Heart left ventricle (tissue), 13 donors: ENCODE results near the gene CSF1.

Experiments used
- POLR2A ChIP-seq, 2 donors: fragments of 450-650 bp; IDR thresholded peaks; one replicate each; pipeline ENCODE4 v1.6.1; 2017; ENCODE audit warnings: antibody characterized with exemption in 2 of 2, mild to moderate bottlenecking in 2 of 2, moderate library complexity in 2 of 2
- TF ChIP-seq, protein P1 (sequence below), 12 donors: fragments of 200-600 bp; sonication (generic) in 4 of 12; IDR thresholded peaks; one replicate each; pipeline versions ENCODE4 v1.5.0 to v1.8.0; 2018 to 2022; ENCODE audit warnings: antibody characterized with exemption in 12 of 12, mild to moderate bottlenecking in 5 of 12
- donor health status: ischemic (EF 13 %, LVEDD 7.1; RV severe dilation, severe dysfunction).
- donor health status: DM: no; HTN: yes; CAD: no.
- donor health status: DM: no; HTN: no; CAD: no.
- donor health status: ischemic (EF 25% LVEDD 6.9; RV normal size, moderate dysfunction).
- donor health status: ischemic (EF 25% LVEDD 5.7; RV mildly dilated, moderate dysfunction).
- donor health status: ischemic (EF 35%, LVEDD 5.7; RV mildly dilated, moderate dysfunction).
- donor health status: nonischemic (EF 11% LVEDD 7.7; RV severe dilation, severe dysfunction).
- donor health status: DM: yes; HTN: yes; CAD: no.
- donor health status: PGD.
- donor health status: ischemic (EF 29% LVEDD 5.4; RV normal size, mild dysfunction).
- donor health status: nonischemic (EF 23%, LVEDD 6.1; RV moderate dilation, normal function).

DNA sequence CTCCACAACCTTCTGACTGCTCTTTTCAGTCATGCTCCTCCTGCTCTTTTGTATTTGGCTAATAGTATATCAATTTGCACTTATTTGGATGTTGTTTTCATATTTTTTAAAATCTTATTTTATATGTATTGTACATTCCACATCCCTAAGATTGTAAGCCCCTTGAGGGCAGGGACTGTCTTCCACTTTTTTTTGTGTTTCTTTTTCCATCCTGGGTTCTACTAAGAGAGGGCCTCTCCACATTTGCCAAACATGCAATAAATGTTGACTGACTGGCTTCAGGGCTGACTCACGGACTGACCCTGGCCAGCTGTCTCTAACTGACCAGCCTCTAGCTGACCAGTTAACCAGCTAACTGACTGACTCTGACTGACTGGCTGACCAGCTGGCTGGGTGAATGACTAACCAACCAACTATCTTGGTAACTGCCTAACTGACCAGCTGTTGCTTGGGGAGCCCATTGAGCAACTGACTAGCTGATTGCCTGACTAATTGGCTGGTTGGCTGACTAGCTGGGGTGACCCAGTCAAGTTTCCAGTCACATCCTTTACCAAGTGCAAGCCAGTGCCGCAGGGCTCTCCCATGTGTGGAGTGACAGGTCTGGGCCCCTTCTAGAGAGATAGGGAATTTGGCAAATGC lies 16.1 kb downstream of the CSF1 start:
- TF ChIP-seq, protein P1, sequence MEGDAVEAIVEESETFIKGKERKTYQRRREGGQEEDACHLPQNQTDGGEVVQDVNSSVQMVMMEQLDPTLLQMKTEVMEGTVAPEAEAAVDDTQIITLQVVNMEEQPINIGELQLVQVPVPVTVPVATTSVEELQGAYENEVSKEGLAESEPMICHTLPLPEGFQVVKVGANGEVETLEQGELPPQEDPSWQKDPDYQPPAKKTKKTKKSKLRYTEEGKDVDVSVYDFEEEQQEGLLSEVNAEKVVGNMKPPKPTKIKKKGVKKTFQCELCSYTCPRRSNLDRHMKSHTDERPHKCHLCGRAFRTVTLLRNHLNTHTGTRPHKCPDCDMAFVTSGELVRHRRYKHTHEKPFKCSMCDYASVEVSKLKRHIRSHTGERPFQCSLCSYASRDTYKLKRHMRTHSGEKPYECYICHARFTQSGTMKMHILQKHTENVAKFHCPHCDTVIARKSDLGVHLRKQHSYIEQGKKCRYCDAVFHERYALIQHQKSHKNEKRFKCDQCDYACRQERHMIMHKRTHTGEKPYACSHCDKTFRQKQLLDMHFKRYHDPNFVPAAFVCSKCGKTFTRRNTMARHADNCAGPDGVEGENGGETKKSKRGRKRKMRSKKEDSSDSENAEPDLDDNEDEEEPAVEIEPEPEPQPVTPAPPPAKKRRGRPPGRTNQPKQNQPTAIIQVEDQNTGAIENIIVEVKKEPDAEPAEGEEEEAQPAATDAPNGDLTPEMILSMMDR (IDR thresholded peaks at IDR 0.05), result no peak
- no peak for TF ChIP-seq POLR2A (IDR thresholded peaks at IDR 0.05)
